Neural progenitor cell (in vitro differentiated cells): ENCODE data around the gene MEFV. TPM values are rescaled to one million over a fixed set of nuclear protein-coding genes. Genes with fewer than 3 reads are reported as not detected.

Experiments
- DNase-seq: peaks from one replicate; pipeline ENCODE4 v3.0.0-alpha.2; 2016; ENCODE audit warnings: low spot score
- H2AFZ ChIP-seq: fragments of 200-600 bp; sonication (generic); replicated peaks from 2 replicates; pipeline ENCODE4 v1.6.1; 2016; ENCODE audit warnings: antibody characterized with exemption
- H3F3A ChIP-seq: fragments of 200-600 bp; sonication (generic); 2 replicates; pipeline ENCODE4 v1.6.1; 2016; ENCODE audit warnings: antibody characterized with exemption, low read depth
- H3K27ac ChIP-seq: fragments of 200-600 bp; sonication (generic); 2 replicates; pipeline ENCODE4 v1.5.1; 2016; ENCODE audit warnings: mild to moderate bottlenecking
- H3K27me3 ChIP-seq: fragments of 200-600 bp; sonication (generic); 2 replicates; pipeline ENCODE4 v1.6.1; 2016; ENCODE audit warnings: mild to moderate bottlenecking, moderate library complexity
- H3K36me3 ChIP-seq: fragments of 200-600 bp; sonication (generic); 2 replicates; pipeline ENCODE4 v1.5.1; 2016
- H3K4me1 ChIP-seq: fragments of 200-600 bp; sonication (generic); 2 replicates; pipeline ENCODE4 v1.6.1; 2016; ENCODE audit warnings: mixed run types
- H3K4me2 ChIP-seq: fragments of 200-600 bp; sonication (generic); 2 replicates; pipeline ENCODE4 v1.6.1; 2016
- H3K4me3 ChIP-seq: fragments of 200-600 bp; sonication (generic); 2 replicates; pipeline ENCODE4 v1.5.1; 2016
- H3K79me2 ChIP-seq: fragments of 200-600 bp; sonication (generic); 2 replicates; pipeline ENCODE4 v1.6.1; 2016; ENCODE audit warnings: low read depth
- H3K9ac ChIP-seq: fragments of 200-600 bp; sonication (generic); 2 replicates; pipeline ENCODE4 v1.6.1; 2016
- H3K9me3 ChIP-seq: fragments of 200-600 bp; sonication (generic); 2 replicates; pipeline ENCODE4 v1.5.1; 2016; ENCODE audit warnings: low read depth
- H4K20me1 ChIP-seq: fragments of 200-600 bp; sonication (generic); 2 replicates; pipeline ENCODE4 v1.6.1; 2016; ENCODE audit warnings: low read depth
- H3K27ac Mint-ChIP-seq: 3 replicates; pipeline ENCODE4 v1.8.0; 2021; ENCODE audit warnings: mixed read lengths
- H3K27me3 Mint-ChIP-seq: 2 replicates; pipeline ENCODE4 v1.8.0; 2022; ENCODE audit warnings: low read depth, mild to moderate bottlenecking, inconsistent platforms, moderate library complexity, mixed read lengths; ENCODE audit not compliant: insufficient read depth
- H3K36me3 Mint-ChIP-seq: 3 replicates; pipeline ENCODE4 v1.8.0; 2021; ENCODE audit warnings: mixed read lengths
- H3K4me1 Mint-ChIP-seq: 3 replicates; pipeline ENCODE4 v1.8.0; 2021; ENCODE audit warnings: mixed read lengths
- H3K4me3 Mint-ChIP-seq: 3 replicates; pipeline ENCODE4 v1.8.0; 2021; ENCODE audit warnings: mild to moderate bottlenecking, moderate library complexity, mixed read lengths
- H3K9me3 Mint-ChIP-seq: 3 replicates; pipeline ENCODE4 v1.8.0; 2020; ENCODE audit warnings: mixed read lengths
- EZH2 ChIP-seq: fragments of 200-600 bp; sonication (generic); IDR thresholded peaks from 2 replicates; pipeline ENCODE4 v1.6.1; 2017; ENCODE audit warnings: antibody characterized with exemption, mild to moderate bottlenecking, moderate library complexity
- EZH2phosphoT487 ChIP-seq: fragments of 200-600 bp; sonication (generic); IDR thresholded peaks from 2 replicates; pipeline ENCODE4 v1.6.1; 2017; ENCODE audit warnings: antibody characterized with exemption
- total RNA-seq: library from RNA; depleted of rRNA; stranded (reverse); fragments of >200 nt; gene quantifications from 2 replicates; pipeline ENCODE4 v1.2.3, GENCODE V29; 2015; ENCODE audit warnings: low replicate concordance
- TF ChIP-seq, protein P1 (sequence below): fragments of 200-600 bp; sonication (generic); IDR thresholded peaks from 2 replicates; pipeline ENCODE4 v1.5.1; 2017; ENCODE audit warnings: antibody characterized with exemption, mild to moderate bottlenecking

Gene MEFV
- total RNA-seq, 1 donor from 2014 or later: not detected

DNA sequence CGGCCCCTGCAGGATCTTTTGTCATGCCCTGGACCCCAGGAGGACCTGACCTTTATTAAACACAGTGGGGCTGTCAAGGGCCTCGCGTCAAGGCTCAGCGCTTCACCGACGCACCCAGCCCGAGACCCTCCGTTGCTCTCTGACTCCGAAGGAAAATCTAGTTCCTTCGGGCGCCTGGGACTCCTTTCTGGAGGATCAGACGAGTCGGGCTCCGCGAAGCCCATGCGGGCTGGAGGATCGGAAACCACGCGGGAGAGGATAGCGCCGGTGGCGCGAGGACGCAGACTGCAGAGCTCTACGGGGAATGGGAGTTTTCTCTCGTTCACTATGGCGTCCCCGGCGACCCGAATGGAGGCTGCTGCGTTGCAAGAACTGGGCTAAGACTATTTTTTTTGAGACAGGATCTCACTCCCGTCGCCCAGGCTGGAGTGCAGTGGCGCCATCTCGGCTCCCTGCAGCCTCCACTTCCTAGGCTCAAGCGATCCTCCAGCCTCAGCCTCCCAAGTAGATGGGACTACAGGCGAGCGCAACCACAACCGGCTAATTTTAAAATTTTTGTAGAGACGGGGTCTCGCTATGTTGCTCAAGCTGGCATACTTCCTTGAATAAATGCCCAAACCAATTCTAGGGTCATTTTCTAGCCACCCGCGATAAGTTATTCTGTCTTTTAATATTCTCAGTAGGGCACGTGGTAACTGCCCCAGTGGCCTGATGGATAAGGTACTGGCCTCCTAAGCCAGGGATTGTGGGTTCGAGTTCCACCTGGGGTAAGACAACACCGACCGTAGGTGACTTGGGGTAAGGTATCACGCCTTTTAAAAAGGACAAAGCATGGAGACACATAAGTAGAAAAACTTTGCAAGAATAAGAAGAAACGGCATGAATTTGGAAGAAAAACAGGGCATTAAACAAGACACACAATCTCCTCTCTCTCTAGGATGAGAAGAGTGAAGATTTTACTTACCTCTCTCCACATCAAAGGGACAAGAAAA lies 62.9 kb downstream of the MEFV start:
- no peak for DNase-seq
- Histone ChIP-seq H3K4me3 (no peak overlapping the region), H3K36me3 (no peaks in the 10 kb centered on the region), H3K9ac (no peak overlapping the region), H3K27me3 (peaks cover 85% of the 10 kb centered on the region), H3K4me2 (no peak overlapping the region), H3F3A (peaks cover 20% of the 10 kb centered on the region), H4K20me1 (peaks cover 11% of the 10 kb centered on the region), H3K79me2 (no peaks in the 10 kb centered on the region), H3K4me1 (no peaks in the 10 kb centered on the region), H2AFZ (no peak overlapping the region), H3K9me3 (no peaks in the 10 kb centered on the region), H3K27ac (no peak overlapping the region)
- no peak overlapping the region for H3K27ac Mint-ChIP-seq
- H3K4me1 Mint-ChIP-seq: peaks cover 19% of the 10 kb centered on the region
- TF ChIP-seq, protein P1, sequence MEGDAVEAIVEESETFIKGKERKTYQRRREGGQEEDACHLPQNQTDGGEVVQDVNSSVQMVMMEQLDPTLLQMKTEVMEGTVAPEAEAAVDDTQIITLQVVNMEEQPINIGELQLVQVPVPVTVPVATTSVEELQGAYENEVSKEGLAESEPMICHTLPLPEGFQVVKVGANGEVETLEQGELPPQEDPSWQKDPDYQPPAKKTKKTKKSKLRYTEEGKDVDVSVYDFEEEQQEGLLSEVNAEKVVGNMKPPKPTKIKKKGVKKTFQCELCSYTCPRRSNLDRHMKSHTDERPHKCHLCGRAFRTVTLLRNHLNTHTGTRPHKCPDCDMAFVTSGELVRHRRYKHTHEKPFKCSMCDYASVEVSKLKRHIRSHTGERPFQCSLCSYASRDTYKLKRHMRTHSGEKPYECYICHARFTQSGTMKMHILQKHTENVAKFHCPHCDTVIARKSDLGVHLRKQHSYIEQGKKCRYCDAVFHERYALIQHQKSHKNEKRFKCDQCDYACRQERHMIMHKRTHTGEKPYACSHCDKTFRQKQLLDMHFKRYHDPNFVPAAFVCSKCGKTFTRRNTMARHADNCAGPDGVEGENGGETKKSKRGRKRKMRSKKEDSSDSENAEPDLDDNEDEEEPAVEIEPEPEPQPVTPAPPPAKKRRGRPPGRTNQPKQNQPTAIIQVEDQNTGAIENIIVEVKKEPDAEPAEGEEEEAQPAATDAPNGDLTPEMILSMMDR: no peak
- no peak for TF ChIP-seq EZH2
- TF ChIP-seq EZH2phosphoT487: no peak
- peaks cover 11% of the 10 kb centered on the region for H3K9me3 Mint-ChIP-seq
- no peak overlapping the region for H3K4me3 Mint-ChIP-seq
- no peaks in the 10 kb centered on the region for H3K36me3 Mint-ChIP-seq
- peaks cover 49% of the 10 kb centered on the region for H3K27me3 Mint-ChIP-seq

DNA sequence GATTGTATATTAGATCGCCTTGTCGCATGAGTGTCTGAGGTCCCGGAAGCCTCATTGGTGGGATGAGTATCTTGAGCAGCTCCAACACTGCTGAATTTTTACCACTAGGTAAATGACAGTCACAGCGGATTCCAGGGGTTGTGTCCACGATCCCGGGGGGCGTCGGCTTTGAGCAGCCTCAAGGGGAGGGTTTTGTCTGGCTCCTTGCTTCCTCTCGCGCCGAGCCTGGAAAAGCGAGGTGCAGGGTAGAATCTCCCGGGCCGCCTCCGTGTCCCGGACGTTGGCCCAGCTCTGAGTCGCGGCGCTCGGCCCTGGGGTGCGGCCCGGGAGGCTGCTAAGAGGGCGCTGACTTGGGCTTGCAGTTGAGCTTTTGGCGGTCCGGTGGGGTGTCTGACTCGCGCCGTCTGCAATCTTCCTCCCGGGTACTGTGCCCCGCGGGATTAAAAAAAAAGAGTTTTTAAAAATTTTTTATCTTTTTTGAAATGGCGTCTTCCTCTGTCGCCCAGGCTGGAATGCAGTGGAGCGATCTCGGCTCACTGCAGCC lies 63.9 kb downstream of the MEFV start:
- Mint-ChIP-seq H3K4me1 (peaks cover 20% of the 10 kb centered on the region), H3K27me3 (peaks cover 51% of the 10 kb centered on the region), H3K9me3 (peaks cover 11% of the 10 kb centered on the region), H3K27ac (no peak overlapping the region), H3K36me3 (no peaks in the 10 kb centered on the region), H3K4me3 (no peak overlapping the region)
- H3K79me2 ChIP-seq: no peaks in the 10 kb centered on the region
- peaks cover 26% of the 10 kb centered on the region for H3F3A ChIP-seq
- no peak overlapping the region for H3K27ac ChIP-seq
- no peak overlapping the region for H3K9ac ChIP-seq
- no peak for DNase-seq
- peaks cover 85% of the 10 kb centered on the region for H3K27me3 ChIP-seq
- no peak overlapping the region for H2AFZ ChIP-seq
- H3K4me3 ChIP-seq: no peak overlapping the region
- no peaks in the 10 kb centered on the region for H3K36me3 ChIP-seq
- peaks cover 13% of the 10 kb centered on the region for H4K20me1 ChIP-seq
- no peak overlapping the region for H3K4me2 ChIP-seq
- no peak for TF ChIP-seq EZH2
- TF ChIP-seq EZH2phosphoT487: no peak
- TF ChIP-seq, protein P1: no peak
- no peaks in the 10 kb centered on the region for H3K4me1 ChIP-seq
- H3K9me3 ChIP-seq: no peaks in the 10 kb centered on the region

Other genes starting within 250 kb of the MEFV start
- not detected in 2 replicates for gene CLDN9, start 243.7 kb downstream of the MEFV start, total RNA-seq
- gene CLDN6, start 238.4 kb downstream of the MEFV start, total RNA-seq: 31.6 and 60.0 TPM in 2 replicates
- 6.7 and 14.3 TPM in 2 replicates for gene TNFRSF12A, start 236.3 kb downstream of the MEFV start, total RNA-seq
- gene HCFC1R1, start 232.7 kb downstream of the MEFV start, total RNA-seq: 1.6 and 15.7 TPM in 2 replicates
- gene THOC6, start 232.6 kb downstream of the MEFV start, total RNA-seq: 16.6 and 28.6 TPM in 2 replicates
- 0.12 TPM in 1 of 2 replicates, not detected in the other for gene BICDL2, start 219.7 kb downstream of the MEFV start, total RNA-seq
- gene MMP25, start 210.1 kb downstream of the MEFV start, total RNA-seq: 0.58 and 0.62 TPM in 2 replicates
- 1.4 TPM in 1 of 2 replicates, not detected in the other for gene IL32, start 191.0 kb downstream of the MEFV start, total RNA-seq
- 5.4 and 16.2 TPM in 2 replicates for gene ZSCAN10, start 157.3 kb downstream of the MEFV start, total RNA-seq
- gene ZNF205, start 144.0 kb downstream of the MEFV start, total RNA-seq: 5.4 and 19.6 TPM in 2 replicates
- 1.3 and 4.0 TPM in 2 replicates for gene ZNF213, start 121.6 kb downstream of the MEFV start, total RNA-seq
- not detected in 2 replicates for gene OR1F1, start 68.4 kb downstream of the MEFV start, total RNA-seq
- gene ZNF200, start 21.5 kb downstream of the MEFV start, total RNA-seq: 9.4 and 10.1 TPM in 2 replicates
- 30.1 and 40.8 TPM in 2 replicates for gene ZNF263, start 26.9 kb upstream of the MEFV start, total RNA-seq
- gene TIGD7, start 48.8 kb upstream of the MEFV start, total RNA-seq: 6.6 and 10.6 TPM in 2 replicates
- gene ZNF75A, start 48.9 kb upstream of the MEFV start, total RNA-seq: 30.4 and 36.3 TPM in 2 replicates
- gene OR2C1, start 99.3 kb upstream of the MEFV start, total RNA-seq: not detected in 2 replicates
- 15.8 and 19.3 TPM in 2 replicates for gene ZSCAN32, start 144.4 kb upstream of the MEFV start, total RNA-seq
- gene ZNF174, start 144.6 kb upstream of the MEFV start, total RNA-seq: 9.9 and 17.8 TPM in 2 replicates
- gene ZNF597, start 186.9 kb upstream of the MEFV start, total RNA-seq: 1.4 and 2.2 TPM in 2 replicates
- 14.8 and 21.3 TPM in 2 replicates for gene NAA60, start 187.0 kb upstream of the MEFV start, total RNA-seq
- not detected in 2 replicates for gene C16orf90, start 238.9 kb upstream of the MEFV start, total RNA-seq
- gene CLUAP1, start 244.4 kb upstream of the MEFV start, total RNA-seq: 26.7 and 40.8 TPM in 2 replicates